ENCODE measurements around the gene IGLON5. TPM values are rescaled to one million over a fixed set of nuclear protein-coding genes. Genes with fewer than 3 reads are reported as not detected.

The IGLON5 gene
- total RNA-seq, 4 donors from 2014 or later: 0.27 TPM; not detected in 3

- WGBS, 2 donors: 94 to 95% methylated on average over 9 of the region's 9 CpGs
- intact Hi-C loops (cut with DNase I; ENCODE audit: low total_unique reads): no loop called here
- no peak overlapping the region for H3K4me3 ChIP-seq (ENCODE audit: low read depth, poor library complexity, severe bottlenecking)
- TF ChIP-seq CTCF (IDR thresholded peaks at IDR 0.05): no peak
- TF ChIP-seq POLR2A (IDR thresholded peaks at IDR 0.05): no peak
- DNase-seq (ENCODE audit: low spot score in 2 of 2): no peak
Observed at GRCh38 chr19:51380379-51380778, 68.9 kb downstream of the IGLON5 start.

Other genes with a start within 250 kb of the IGLON5 start
- gene KLK13, start 246.6 kb upstream of the IGLON5 start, total RNA-seq: 10 to 100 TPM in 1 of 4 donors, 1 to 10 TPM in 3; 8.6 to 39.1 (median 9.5) TPM
- 10 to 100 TPM in 3 of 4 donors, 1 to 10 TPM in 1; 8.3 to 18.3 (median 12.2) TPM for gene KLK14, start 228.8 kb upstream of the IGLON5 start, total RNA-seq
- 10 to 100 TPM; 11.3 to 18.1 (median 16.7) TPM for gene CTU1, start 203.2 kb upstream of the IGLON5 start, total RNA-seq
- gene SIGLEC9, start 186.7 kb upstream of the IGLON5 start, total RNA-seq: 1 to 10 TPM in 2 of 4 donors, under 1 TPM in 2; 0.15 to 2.7 (median 1.2) TPM
- gene SIGLEC7, start 169.3 kb upstream of the IGLON5 start, total RNA-seq: not detected
- 1 to 10 TPM; 1.4 to 2.5 (median 2.1) TPM for gene CD33, start 86.6 kb upstream of the IGLON5 start, total RNA-seq
- gene SIGLECL1, start 60.6 kb upstream of the IGLON5 start, total RNA-seq: not detected
- gene VSIG10L, start 30.5 kb downstream of the IGLON5 start, total RNA-seq: 10 to 100 TPM; 31.0 to 42.9 (median 39.5) TPM
- gene ETFB, start 54.7 kb downstream of the IGLON5 start, total RNA-seq: 10 to 100 TPM; 52.5 to 79.2 (median 74.5) TPM
- 1 to 10 TPM in 1 of 4 donors, not detected in 3; 1.8 TPM for gene CLDND2, start 57.4 kb downstream of the IGLON5 start, total RNA-seq
- 1 to 10 TPM in 1 of 4 donors, not detected in 3; 1.3 TPM for gene NKG7, start 61.0 kb downstream of the IGLON5 start, total RNA-seq
- not detected for gene LIM2, start 76.3 kb downstream of the IGLON5 start, total RNA-seq
- not detected for gene C19orf84, start 78.9 kb downstream of the IGLON5 start, total RNA-seq
- 1 to 10 TPM in 3 of 4 donors, under 1 TPM in 1; 0.53 to 8.6 (median 1.8) TPM for gene SIGLEC10, start 106.0 kb downstream of the IGLON5 start, total RNA-seq
- under 1 TPM in 3 of 4 donors, not detected in 1; 0.27 to 0.65 (median 0.38) TPM for gene SIGLEC8, start 146.8 kb downstream of the IGLON5 start, total RNA-seq
- not detected for gene CEACAM18, start 166.9 kb downstream of the IGLON5 start, total RNA-seq
- gene SIGLEC12, start 190.2 kb downstream of the IGLON5 start, total RNA-seq: under 1 TPM in 1 of 4 donors, not detected in 3; 0.54 TPM
- 1 to 10 TPM in 1 of 4 donors, under 1 TPM in 1, not detected in 2; 0.47 to 3.4 TPM for gene SIGLEC6, start 220.0 kb downstream of the IGLON5 start, total RNA-seq